Chondrocyte (in vitro differentiated cells): ENCODE results near the gene RNF125. TPM values are rescaled to one million over a fixed set of nuclear protein-coding genes. Genes with fewer than 3 reads are reported as not detected.
"Not testable (repeated sequence)": the region's sequence is repeated elsewhere in the genome, so short reads cannot be mapped to it uniquely, and the experiment has no call there.

Experiments used
- DNase-seq: peaks from one replicate; pipeline ENCODE4 v3.0.0; 2021; ENCODE audit warnings: mixed read lengths, low spot score
- H3K27ac Mint-ChIP-seq: one replicate; pipeline ENCODE4 v1.8.0; 2021; ENCODE audit warnings: mild to moderate bottlenecking, moderate library complexity, mixed read lengths; ENCODE audit not compliant: unreplicated experiment
- H3K27me3 Mint-ChIP-seq: 2 replicates; pipeline ENCODE4 v1.8.0; 2021; ENCODE audit warnings: low read depth, mixed read lengths
- H3K36me3 Mint-ChIP-seq: 2 replicates; pipeline ENCODE4 v1.8.0; 2021; ENCODE audit warnings: low read depth, mixed read lengths
- H3K4me1 Mint-ChIP-seq: 2 replicates; pipeline ENCODE4 v1.8.0; 2021; ENCODE audit warnings: low read depth, mild to moderate bottlenecking, mixed read lengths
- H3K4me3 Mint-ChIP-seq: one replicate; pipeline ENCODE4 v1.8.0; 2021; ENCODE audit warnings: mild to moderate bottlenecking, moderate library complexity, mixed read lengths; ENCODE audit not compliant: unreplicated experiment
- H3K9me3 Mint-ChIP-seq: 2 replicates; pipeline ENCODE4 v1.8.0; 2021; ENCODE audit warnings: low read depth, mixed read lengths
- total RNA-seq: library from RNA; stranded (reverse); gene quantifications from 3 replicates; pipeline ENCODE4 v1.2.1, GENCODE V29; 2021
- TF ChIP-seq, protein P1 (sequence below): fragments of 200-600 bp; sonication (generic); IDR thresholded peaks from 2 replicates; pipeline ENCODE4 v1.5.0; 2021; ENCODE audit warnings: antibody characterized with exemption, mild to moderate bottlenecking, moderate library complexity

RNF125 gene
- total RNA-seq, 1 donor from 2014 or later: 0.60 TPM

DNA sequence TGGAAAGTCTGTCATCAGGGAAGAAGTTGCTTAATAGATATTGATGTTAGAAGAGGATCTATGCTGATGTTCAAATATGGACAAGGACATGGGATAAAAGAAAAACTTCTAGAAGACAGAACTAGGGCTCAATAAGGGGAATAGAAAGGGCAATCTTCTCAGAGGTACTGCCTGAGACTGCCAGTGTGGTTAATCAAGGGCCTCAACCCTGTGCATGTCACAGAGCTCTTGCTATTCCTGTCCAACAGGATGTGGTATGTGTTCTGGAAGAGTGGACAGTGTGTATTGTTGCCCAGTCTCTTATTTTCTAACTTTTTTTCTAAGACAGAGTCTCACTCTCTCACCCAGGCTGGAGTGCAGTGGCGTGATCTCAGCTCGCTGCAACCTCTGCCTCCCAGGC, 27.8 kb upstream of the RNF125 start:
- Mint-ChIP-seq H3K4me1 (peaks cover 9% of the 10 kb centered on the region), H3K4me3 (no peak overlapping the region), H3K9me3 (no peaks in the 10 kb centered on the region), H3K36me3 (no peaks in the 10 kb centered on the region), H3K27ac (no peak overlapping the region), H3K27me3 (no peaks in the 10 kb centered on the region)
- TF ChIP-seq, protein P1, sequence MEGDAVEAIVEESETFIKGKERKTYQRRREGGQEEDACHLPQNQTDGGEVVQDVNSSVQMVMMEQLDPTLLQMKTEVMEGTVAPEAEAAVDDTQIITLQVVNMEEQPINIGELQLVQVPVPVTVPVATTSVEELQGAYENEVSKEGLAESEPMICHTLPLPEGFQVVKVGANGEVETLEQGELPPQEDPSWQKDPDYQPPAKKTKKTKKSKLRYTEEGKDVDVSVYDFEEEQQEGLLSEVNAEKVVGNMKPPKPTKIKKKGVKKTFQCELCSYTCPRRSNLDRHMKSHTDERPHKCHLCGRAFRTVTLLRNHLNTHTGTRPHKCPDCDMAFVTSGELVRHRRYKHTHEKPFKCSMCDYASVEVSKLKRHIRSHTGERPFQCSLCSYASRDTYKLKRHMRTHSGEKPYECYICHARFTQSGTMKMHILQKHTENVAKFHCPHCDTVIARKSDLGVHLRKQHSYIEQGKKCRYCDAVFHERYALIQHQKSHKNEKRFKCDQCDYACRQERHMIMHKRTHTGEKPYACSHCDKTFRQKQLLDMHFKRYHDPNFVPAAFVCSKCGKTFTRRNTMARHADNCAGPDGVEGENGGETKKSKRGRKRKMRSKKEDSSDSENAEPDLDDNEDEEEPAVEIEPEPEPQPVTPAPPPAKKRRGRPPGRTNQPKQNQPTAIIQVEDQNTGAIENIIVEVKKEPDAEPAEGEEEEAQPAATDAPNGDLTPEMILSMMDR: no peak
- DNase-seq: no peak

DNA sequence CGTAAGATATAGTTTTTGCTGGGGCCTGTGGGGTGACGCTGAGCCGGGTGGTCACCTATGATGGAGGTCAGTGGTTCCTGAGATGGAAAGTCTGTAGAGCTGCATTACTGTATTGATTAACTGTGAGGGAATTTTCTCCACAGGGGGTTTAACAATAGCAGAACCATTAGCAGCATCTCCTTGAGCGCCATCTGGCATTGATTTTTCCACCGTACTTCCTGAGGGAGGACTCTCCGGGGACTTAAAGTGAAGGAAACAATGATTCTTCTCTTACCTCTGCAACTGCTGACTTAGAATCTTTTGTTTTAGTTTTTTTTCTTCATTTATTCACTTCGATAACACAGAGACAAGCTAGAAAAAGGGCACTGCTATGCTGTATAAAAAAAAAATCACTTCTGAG, 22.6 kb upstream of the RNF125 start:
- Mint-ChIP-seq H3K27ac (no peak overlapping the region), H3K27me3 (peaks cover 2% of the 10 kb centered on the region), H3K36me3 (no peaks in the 10 kb centered on the region), H3K9me3 (peaks cover 2% of the 10 kb centered on the region), H3K4me3 (no peak overlapping the region), H3K4me1 (peaks cover 9% of the 10 kb centered on the region)
- DNase-seq: no peak
- TF ChIP-seq, protein P1: no peak

DNA sequence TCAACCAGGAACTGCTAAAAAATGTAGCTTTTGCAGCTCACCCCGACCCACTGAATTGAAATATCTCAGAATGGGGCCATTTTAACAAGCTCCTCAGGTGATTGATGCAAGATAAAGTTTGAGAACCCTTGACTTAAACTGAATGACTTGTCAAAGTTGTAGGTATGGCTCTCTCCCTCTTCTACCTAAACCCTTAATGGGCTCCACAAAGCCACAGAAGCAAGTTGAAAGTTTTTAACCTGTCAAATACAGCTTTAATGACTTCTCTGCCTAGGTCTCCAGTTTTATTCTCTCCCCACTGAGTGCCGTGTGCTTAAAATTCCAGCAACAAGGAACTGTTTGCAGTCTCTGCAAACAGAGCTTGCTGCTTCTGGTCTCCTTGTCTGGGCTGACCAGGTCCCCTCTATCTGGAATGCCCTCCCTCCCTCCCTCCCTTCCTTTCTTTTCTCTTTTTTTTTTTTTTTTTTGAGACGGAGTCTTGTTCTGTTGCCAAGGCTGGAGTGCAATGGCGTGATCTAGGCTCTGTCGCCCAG, 19.7 kb upstream of the RNF125 start:
- H3K9me3 Mint-ChIP-seq: peaks cover 2% of the 10 kb centered on the region
- H3K36me3 Mint-ChIP-seq: no peaks in the 10 kb centered on the region
- no peaks in the 10 kb centered on the region for H3K4me1 Mint-ChIP-seq
- peaks cover 3% of the 10 kb centered on the region for H3K27me3 Mint-ChIP-seq
- H3K4me3 Mint-ChIP-seq: no peak overlapping the region
- no peak for DNase-seq
- no peak overlapping the region for H3K27ac Mint-ChIP-seq
- TF ChIP-seq, protein P1: no peak

DNA sequence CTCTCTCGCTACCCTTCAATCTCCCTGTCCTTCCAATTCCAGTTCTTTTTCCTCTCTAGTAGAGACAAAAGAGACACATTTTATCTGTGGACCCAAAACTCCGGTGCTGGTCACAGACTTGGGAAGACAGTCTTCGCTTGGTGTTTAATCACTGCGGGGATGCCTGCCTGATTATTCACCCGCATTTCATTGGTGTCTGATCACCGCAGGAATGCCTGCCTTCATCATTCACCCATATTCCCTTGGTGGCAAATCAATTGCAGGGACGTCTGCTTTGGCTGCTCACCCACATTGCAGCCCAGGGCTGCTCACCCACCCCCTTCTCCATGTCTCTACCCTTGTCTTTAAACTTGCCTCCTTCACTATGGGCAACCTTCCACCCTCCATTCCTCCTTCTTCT, 17.5 kb upstream of the RNF125 start:
- not testable (repeated sequence) for H3K27me3 Mint-ChIP-seq, H3K4me3 Mint-ChIP-seq, H3K36me3 Mint-ChIP-seq, H3K9me3 Mint-ChIP-seq, H3K27ac Mint-ChIP-seq, H3K4me1 Mint-ChIP-seq, DNase-seq

DNA sequence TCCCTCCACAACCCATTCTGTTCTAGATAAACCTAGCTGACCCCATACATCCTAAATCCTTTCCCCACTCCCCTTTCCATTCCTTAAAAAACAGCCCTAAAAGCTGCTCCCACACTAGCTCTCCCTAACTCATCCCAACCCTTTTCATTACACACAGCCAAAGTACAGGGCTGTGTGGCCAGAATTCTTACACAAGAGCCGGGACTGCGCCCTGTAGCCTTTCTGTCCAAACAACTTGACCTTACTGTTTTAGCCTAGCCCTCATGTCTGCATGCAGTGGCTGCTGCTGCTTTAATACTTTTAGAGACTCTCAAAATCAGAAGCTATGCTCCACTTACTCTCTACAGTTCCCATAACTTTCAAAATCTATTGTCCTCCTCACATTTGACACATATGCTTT, 14.8 kb upstream of the RNF125 start:
- H3K9me3 Mint-ChIP-seq, DNase-seq, H3K27me3 Mint-ChIP-seq, H3K4me3 Mint-ChIP-seq, H3K4me1 Mint-ChIP-seq, H3K27ac Mint-ChIP-seq, H3K36me3 Mint-ChIP-seq: not testable (repeated sequence)

DNA sequence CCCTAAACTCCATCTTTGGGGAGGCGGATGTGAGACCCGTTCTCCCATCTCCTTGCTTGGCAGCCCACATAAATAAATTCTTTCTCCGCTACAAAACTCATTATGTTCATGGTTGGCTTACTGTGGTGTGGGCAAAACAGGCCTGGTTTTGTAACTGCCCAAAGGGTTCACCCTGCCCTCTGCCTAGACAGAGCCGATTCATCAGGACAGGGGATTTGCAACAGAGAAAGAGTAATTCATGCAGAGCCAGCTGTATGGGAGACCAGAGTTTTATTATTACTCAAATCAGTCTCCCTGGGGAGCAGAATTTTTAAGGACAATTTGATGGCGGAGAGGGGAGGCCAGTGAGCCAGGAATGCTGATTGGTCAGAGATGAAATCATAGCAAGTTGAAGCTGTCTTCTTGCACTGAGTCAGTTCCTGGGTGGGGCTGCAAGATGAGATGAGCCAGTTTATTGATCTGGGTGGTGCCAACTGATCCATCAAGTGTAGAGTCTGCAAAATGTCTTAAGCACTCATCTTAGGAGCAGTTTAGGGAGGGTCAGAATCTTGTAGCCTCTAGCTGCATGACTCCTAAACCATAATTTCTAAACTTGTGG, 8.4 kb upstream of the RNF125 start:
- TF ChIP-seq, protein P1: no peak
- Mint-ChIP-seq H3K4me3 (no peak overlapping the region), H3K27ac (no peak overlapping the region), H3K36me3 (no peaks in the 10 kb centered on the region), H3K27me3 (no peaks in the 10 kb centered on the region), H3K9me3 (no peaks in the 10 kb centered on the region), H3K4me1 (no peaks in the 10 kb centered on the region)
- DNase-seq: no peak
